Effector memory CD4-positive, alpha-beta T cell (primary cell): Measurements from ENCODE around the gene TRPV5.

Experiments
- DNase-seq, 3 donors: peaks; one replicate each; pipeline ENCODE4 v3.0.0-alpha.2; 2020
- H3K27ac ChIP-seq: 2 replicates; pipeline ENCODE4 v1.7.0; 2013; ENCODE audit warnings: mild to moderate bottlenecking, low read length, moderate library complexity; ENCODE audit not compliant: insufficient read depth, poor library complexity, severe bottlenecking
- H3K27me3 ChIP-seq: replicated peaks from 2 replicates; pipeline ENCODE4 v1.7.0; 2013; ENCODE audit warnings: mild to moderate bottlenecking, low read length; ENCODE audit not compliant: insufficient read depth, control insufficient read depth, poor library complexity, severe bottlenecking
- H3K36me3 ChIP-seq: 2 replicates; pipeline ENCODE4 v1.7.0; 2013; ENCODE audit warnings: mild to moderate bottlenecking, low read length, moderate library complexity; ENCODE audit not compliant: control insufficient read depth, insufficient read depth
- H3K4me1 ChIP-seq: 2 replicates; pipeline ENCODE4 v1.7.0; 2013; ENCODE audit warnings: low read length, mild to moderate bottlenecking; ENCODE audit not compliant: control insufficient read depth, insufficient read depth, poor library complexity, severe bottlenecking
- H3K4me3 ChIP-seq: 2 replicates; pipeline ENCODE4 v1.7.0; 2013; ENCODE audit warnings: low read length, low read depth, mild to moderate bottlenecking; ENCODE audit not compliant: insufficient read depth, poor library complexity, severe bottlenecking
- H3K9me3 ChIP-seq: 2 replicates; pipeline ENCODE4 v1.7.0; 2013; ENCODE audit warnings: mild to moderate bottlenecking, low read length, moderate library complexity; ENCODE audit not compliant: control insufficient read depth

The TRPV5 gene

GRCh38 chr7:142873871-142874270, 59.7 kb downstream of the TRPV5 start:
- Histone ChIP-seq H3K27ac (no peak overlapping the region), H3K27me3 (no peaks in the 10 kb centered on the region), H3K9me3 (no peaks in the 10 kb centered on the region), H3K4me3 (no peak overlapping the region), H3K36me3 (peaks cover under 1% of the 10 kb centered on the region), H3K4me1 (no peaks in the 10 kb centered on the region)
- DNase-seq: no peak

- peaks cover 4% of the 10 kb centered on the region for H3K36me3 ChIP-seq
- H3K9me3 ChIP-seq: no peaks in the 10 kb centered on the region
- no peaks in the 10 kb centered on the region for H3K4me1 ChIP-seq
- DNase-seq: no peak
- no peaks in the 10 kb centered on the region for H3K27me3 ChIP-seq
- no peak overlapping the region for H3K27ac ChIP-seq
- no peak overlapping the region for H3K4me3 ChIP-seq
These were observed 60.2 kb downstream of the TRPV5 start for GRCh38 chr7:142873281-142873784.

GRCh38 chr7:142872106-142872675, 61.4 kb downstream of the TRPV5 start:
- Histone ChIP-seq H3K36me3 (peaks cover 4% of the 10 kb centered on the region), H3K4me3 (no peak overlapping the region), H3K27me3 (no peaks in the 10 kb centered on the region), H3K9me3 (no peaks in the 10 kb centered on the region), H3K27ac (no peak overlapping the region), H3K4me1 (no peaks in the 10 kb centered on the region)
- DNase-seq: no peak

GRCh38 chr7:142871260-142872105, 62.1 kb downstream of the TRPV5 start:
- Histone ChIP-seq H3K27ac (no peak overlapping the region), H3K9me3 (no peaks in the 10 kb centered on the region), H3K4me1 (no peaks in the 10 kb centered on the region), H3K4me3 (no peak overlapping the region), H3K36me3 (peaks cover 4% of the 10 kb centered on the region), H3K27me3 (no peaks in the 10 kb centered on the region)
- DNase-seq: no peak

- peaks cover 4% of the 10 kb centered on the region for H3K36me3 ChIP-seq
- H3K4me3 ChIP-seq: no peak overlapping the region
- no peak overlapping the region for H3K27ac ChIP-seq
- no peaks in the 10 kb centered on the region for H3K4me1 ChIP-seq
- H3K27me3 ChIP-seq: no peaks in the 10 kb centered on the region
- H3K9me3 ChIP-seq: no peaks in the 10 kb centered on the region
- DNase-seq: no peak
These were observed 62.8 kb downstream of the TRPV5 start for GRCh38 chr7:142870566-142871259.

GRCh38 chr7:142870147-142870559, 63.4 kb downstream of the TRPV5 start:
- Histone ChIP-seq H3K36me3 (peaks cover 4% of the 10 kb centered on the region), H3K9me3 (no peaks in the 10 kb centered on the region), H3K4me1 (no peaks in the 10 kb centered on the region), H3K27ac (no peak overlapping the region), H3K27me3 (no peaks in the 10 kb centered on the region), H3K4me3 (no peak overlapping the region)
- DNase-seq: no peak

GRCh38 chr7:142869434-142869833, 64.1 kb downstream of the TRPV5 start:
- Histone ChIP-seq H3K9me3 (no peaks in the 10 kb centered on the region), H3K27ac (no peak overlapping the region), H3K36me3 (peaks cover 4% of the 10 kb centered on the region), H3K4me3 (no peak overlapping the region), H3K27me3 (no peaks in the 10 kb centered on the region), H3K4me1 (no peaks in the 10 kb centered on the region)
- no peak for DNase-seq

- H3K9me3 ChIP-seq: no peaks in the 10 kb centered on the region
- H3K27me3 ChIP-seq: no peaks in the 10 kb centered on the region
- no peaks in the 10 kb centered on the region for H3K4me1 ChIP-seq
- H3K4me3 ChIP-seq: no peak overlapping the region
- DNase-seq: no peak
- H3K36me3 ChIP-seq: peaks cover 4% of the 10 kb centered on the region
- no peak overlapping the region for H3K27ac ChIP-seq
These were observed 64.5 kb downstream of the TRPV5 start for GRCh38 chr7:142868986-142869415.

- H3K27me3 ChIP-seq: no peaks in the 10 kb centered on the region
- no peak for DNase-seq
- H3K4me1 ChIP-seq: no peaks in the 10 kb centered on the region
- peaks cover 4% of the 10 kb centered on the region for H3K36me3 ChIP-seq
- no peak overlapping the region for H3K27ac ChIP-seq
- no peak overlapping the region for H3K4me3 ChIP-seq
- no peaks in the 10 kb centered on the region for H3K9me3 ChIP-seq
These were observed 65.2 kb downstream of the TRPV5 start for GRCh38 chr7:142868188-142868985.
